Heart left ventricle (tissue), 16 donors: ENCODE results near the gene EPG5. TPM values are rescaled to one million over a fixed set of nuclear protein-coding genes. Genes with fewer than 3 reads are reported as not detected.
A peak's percentile ranks its signal among the peaks of the same experiment; 100 is the strongest.
"Not testable (repeated sequence)": the region's sequence is repeated elsewhere in the genome, so short reads cannot be mapped to it uniquely, and the experiment has no call there.

Experiments
- ATAC-seq, 4 donors: fragments of 200-7000 bp; cut with Tn5 transposase; one replicate each; pipeline ENCODE4 v1.9.1; 2020 to 2022; ENCODE audit warnings: moderate library complexity in 4 of 4, mild to moderate bottlenecking in 3 of 4, moderate number of reproducible peaks in 1 of 4
- DNase-seq, 5 donors: peaks; one replicate each; pipeline ENCODE4 v3.0.0-alpha.2; 2020
- H3K27ac ChIP-seq, 12 donors: fragments of 200-600 bp; sonication (generic) in 4 of 12; one replicate each; pipeline versions ENCODE4 v1.5.0 to v1.8.0; 2016 to 2022; ENCODE audit warnings: mild to moderate bottlenecking in 2 of 12
- H3K27me3 ChIP-seq, 9 donors: fragments of 200-600 bp; sonication (generic) in 2 of 9; one replicate each; pipeline versions ENCODE4 v1.5.1 to v1.8.0; 2016 to 2022; ENCODE audit warnings: mild to moderate bottlenecking in 3 of 9
- H3K36me3 ChIP-seq, 9 donors: fragments of 200-600 bp; sonication (generic) in 2 of 9; one replicate each; pipeline versions ENCODE4 v1.5.0 to v1.8.0; 2018 to 2022; ENCODE audit warnings: mild to moderate bottlenecking in 2 of 9
- H3K4me1 ChIP-seq, 12 donors: fragments of 200-600 bp; sonication (generic) in 4 of 12; one replicate each; pipeline versions ENCODE4 v1.5.0 to v1.8.0; 2016 to 2022; ENCODE audit warnings: mild to moderate bottlenecking in 3 of 12
- H3K4me3 ChIP-seq, 12 donors: fragments of 200-600 bp; sonication (generic) in 4 of 12; one replicate each; pipeline versions ENCODE4 v1.5.0 to v1.8.0; 2017 to 2022; ENCODE audit warnings: mild to moderate bottlenecking in 9 of 12, moderate library complexity in 4 of 12
- H3K9me3 ChIP-seq, 12 donors: fragments of 200-600 bp; sonication (generic) in 4 of 12; one replicate each; pipeline versions ENCODE4 v1.5.0 to v1.8.0; 2016 to 2022; ENCODE audit warnings: mild to moderate bottlenecking in 1 of 12
- POLR2A ChIP-seq, 2 donors: fragments of 450-650 bp; IDR thresholded peaks; one replicate each; pipeline ENCODE4 v1.6.1; 2017; ENCODE audit warnings: antibody characterized with exemption in 2 of 2, mild to moderate bottlenecking in 2 of 2, moderate library complexity in 2 of 2
- WGBS, 4 donors: extraction: QIAGEN DNeasy Blood & Tissue Kit in 2 of 4; methylation state at CpG; one replicate each; pipeline versions ENCODE4 v1.1.5 to v1.1.7; 2013 to 2018; 5-methylcytosine and 5-hydroxymethylcytosine counted together
- intact Hi-C, 10 donors: fragments of 100-400 bp; cut with DNase I; formaldehyde crosslinking; loops; one replicate each; pipeline versions ENCODE4 v1.11.1 to v1.14.2; 2022
- polyA plus RNA-seq, 2 donors: library from polyadenylated mRNA; stranded (reverse); fragments of 200-250 nt; gene quantifications; one replicate each; pipeline ENCODE4 v1.2.3, GENCODE V29; 2013
- total RNA-seq, 9 donors: library from RNA; depleted of rRNA in 2 of 9; stranded (reverse); fragments of >200 nt in 2 of 9; fragmentation: NEBNext Ultra II Directional in 3 of 9; extraction: Animal tissue kit (Norgen Biotek cat#: 25700) in 3 of 9; gene quantifications; one replicate each; pipeline versions ENCODE4 v1.1.0 to v1.2.4, GENCODE V29; 2016 to 2023
- TF ChIP-seq, protein P1 (sequence below), 12 donors: fragments of 200-600 bp; sonication (generic) in 4 of 12; IDR thresholded peaks; one replicate each; pipeline versions ENCODE4 v1.5.0 to v1.8.0; 2018 to 2022; ENCODE audit warnings: antibody characterized with exemption in 12 of 12, mild to moderate bottlenecking in 5 of 12
- donor health status: ischemic (EF 13 %, LVEDD 7.1; RV severe dilation, severe dysfunction).
- donor health status: healthy with polysubstance abuse.
- donor health status: DM: no; HTN: yes; CAD: no.
- donor health status: DM: no; HTN: no; CAD: no.
- donor health status: ischemic (EF 25% LVEDD 6.9; RV normal size, moderate dysfunction).
- donor health status: ischemic (EF 25% LVEDD 5.7; RV mildly dilated, moderate dysfunction).
- donor health status: healthy.
- donor health status: DM: yes; HTN: yes; CAD: no.
- donor health status: ischemic (EF 35%, LVEDD 5.7; RV mildly dilated, moderate dysfunction).
- donor health status: nonischemic (EF 11% LVEDD 7.7; RV severe dilation, severe dysfunction).
- donor health status: DM: yes; HTN: yes; CAD: no.
- donor health status: PGD.
- donor health status: ischemic (EF 29% LVEDD 5.4; RV normal size, mild dysfunction).
- donor health status: nonischemic (EF 23%, LVEDD 6.1; RV moderate dilation, normal function).

Gene EPG5
- total and polyA plus RNA-seq, 11 donors, result 7.9 to 37.8 (median 23.5) TPM

DNA sequence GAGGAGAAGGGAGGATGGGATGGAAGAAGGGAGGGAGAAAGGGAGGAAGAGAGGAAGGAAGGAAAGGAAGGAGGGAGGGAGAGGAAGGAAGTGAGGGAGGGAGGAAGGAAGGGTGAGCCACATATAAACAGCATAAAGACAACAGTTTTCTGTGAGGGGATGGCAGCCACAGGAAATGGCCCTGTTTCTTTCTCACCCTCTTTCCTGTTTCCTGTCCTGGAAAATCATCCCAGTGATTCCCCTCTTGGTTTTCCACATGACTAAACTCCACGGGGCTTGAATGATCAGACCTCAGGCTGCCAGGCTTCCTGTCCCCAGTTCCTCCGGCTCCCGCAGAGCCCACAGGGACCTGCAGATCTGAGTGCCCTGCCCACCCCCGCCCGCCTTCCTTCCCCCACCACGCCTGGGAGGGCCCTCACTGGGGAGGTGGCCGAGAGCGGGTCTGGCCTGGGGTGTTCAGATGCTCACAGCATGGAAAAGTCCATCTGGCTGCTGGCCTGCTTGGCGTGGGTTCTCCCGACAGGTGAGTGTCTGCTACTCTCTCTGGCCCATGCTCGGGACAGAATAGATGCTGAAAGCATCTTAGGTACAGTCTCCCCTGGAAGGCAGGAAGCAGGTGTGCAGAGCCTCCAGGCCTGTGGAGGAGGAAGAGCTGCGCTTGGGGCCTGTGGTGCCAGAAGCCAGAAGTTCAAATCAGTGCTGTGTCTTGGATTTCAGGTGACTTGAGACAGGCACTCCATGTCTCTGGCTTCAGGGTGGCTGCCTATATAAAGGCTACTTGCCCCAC is 141.7 kb downstream of the EPG5 start, which contains the start of gene SIGLEC15:
Gene SIGLEC15 (plus strand): TSS at position 418 of the 787 bp plus-strand sequence. CDS start 54 bp downstream, at position 472.
- Histone ChIP-seq H3K4me3 (no peak within 1 kb of the TSS), H3K27me3 (no peaks in the 10 kb centered on the region), H3K4me1 (peaks cover 0 to 32% (median 7%) of the 10 kb centered on the region in 12 donors), H3K27ac (no peak within 1 kb of the TSS), H3K9me3 (peaks cover 0 to 6% (median 0%) of the 10 kb centered on the region in 12 donors), H3K36me3 (no peaks in the 10 kb centered on the region)
- ATAC-seq, result peak in 1 of 4 donors; percentile 25
- no peak for DNase-seq
- intact Hi-C loops, result no loop called here
- TF ChIP-seq, protein P1, sequence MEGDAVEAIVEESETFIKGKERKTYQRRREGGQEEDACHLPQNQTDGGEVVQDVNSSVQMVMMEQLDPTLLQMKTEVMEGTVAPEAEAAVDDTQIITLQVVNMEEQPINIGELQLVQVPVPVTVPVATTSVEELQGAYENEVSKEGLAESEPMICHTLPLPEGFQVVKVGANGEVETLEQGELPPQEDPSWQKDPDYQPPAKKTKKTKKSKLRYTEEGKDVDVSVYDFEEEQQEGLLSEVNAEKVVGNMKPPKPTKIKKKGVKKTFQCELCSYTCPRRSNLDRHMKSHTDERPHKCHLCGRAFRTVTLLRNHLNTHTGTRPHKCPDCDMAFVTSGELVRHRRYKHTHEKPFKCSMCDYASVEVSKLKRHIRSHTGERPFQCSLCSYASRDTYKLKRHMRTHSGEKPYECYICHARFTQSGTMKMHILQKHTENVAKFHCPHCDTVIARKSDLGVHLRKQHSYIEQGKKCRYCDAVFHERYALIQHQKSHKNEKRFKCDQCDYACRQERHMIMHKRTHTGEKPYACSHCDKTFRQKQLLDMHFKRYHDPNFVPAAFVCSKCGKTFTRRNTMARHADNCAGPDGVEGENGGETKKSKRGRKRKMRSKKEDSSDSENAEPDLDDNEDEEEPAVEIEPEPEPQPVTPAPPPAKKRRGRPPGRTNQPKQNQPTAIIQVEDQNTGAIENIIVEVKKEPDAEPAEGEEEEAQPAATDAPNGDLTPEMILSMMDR (IDR thresholded peaks at IDR 0.05), result no peak
- TF ChIP-seq POLR2A (IDR thresholded peaks at IDR 0.05), result no peak
- WGBS, 4 donors, result 52 to 67% (median 58%) methylated on average over 10 to 12 of the region's 12 CpGs

DNA sequence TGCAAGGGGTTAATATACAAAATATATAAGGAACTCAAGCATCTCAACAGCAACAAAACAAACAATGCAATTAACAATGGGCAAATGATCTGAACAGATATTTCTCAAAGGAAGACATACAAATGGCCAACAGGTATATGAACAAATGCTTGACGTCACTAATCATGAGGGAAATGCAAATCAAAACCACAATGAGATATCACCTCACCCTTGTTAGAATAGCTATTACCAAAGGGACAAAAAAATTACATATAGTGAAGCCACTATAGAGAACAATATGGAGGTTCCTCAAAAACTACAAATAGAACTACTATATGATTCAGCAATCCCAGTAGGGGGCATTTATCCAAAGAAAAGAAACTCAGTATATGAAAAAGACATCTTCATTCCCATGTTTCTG is 145.4 kb downstream of the EPG5 start:
- DNase-seq, result no peak
- Histone ChIP-seq H3K4me3 (no peak overlapping the region), H3K9me3 (peaks cover 0 to 10% (median 0%) of the 10 kb centered on the region in 12 donors), H3K27ac (no peak overlapping the region), H3K36me3 (no peaks in the 10 kb centered on the region), H3K4me1 (peaks cover 0 to 6% (median 0%) of the 10 kb centered on the region in 12 donors), H3K27me3 (no peaks in the 10 kb centered on the region)
- ATAC-seq, result no peak
- intact Hi-C loops, result loop anchor here in 1 of 10 donors (5.0 kb wide), 1 partner anchor 34 kb away; no protein-coding TSS in a partner anchor
- TF ChIP-seq, protein P1 (IDR thresholded peaks at IDR 0.05), result no peak
- no peak for TF ChIP-seq POLR2A (IDR thresholded peaks at IDR 0.05)
- WGBS, 4 donors, result 77 to 94% (median 89%) methylated on average over 1 of the region's 1 CpG

DNA sequence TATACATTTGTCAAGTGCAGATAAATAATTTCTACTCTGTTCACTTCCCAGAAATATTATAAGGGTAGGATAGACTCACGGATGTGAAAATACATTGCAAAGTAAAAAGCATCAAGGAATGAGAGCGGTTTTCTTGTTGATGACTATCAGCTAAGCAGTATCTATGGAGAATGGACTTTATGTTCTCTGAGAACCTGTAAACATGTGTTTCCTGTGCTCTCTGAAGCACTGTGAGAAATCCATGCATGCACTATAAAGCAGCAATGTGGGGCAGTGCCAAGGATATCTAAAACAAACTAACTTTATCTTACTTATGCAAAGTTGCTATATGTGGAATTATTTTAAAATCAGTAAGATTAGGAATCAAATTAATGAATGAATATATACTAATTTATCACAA is 146.1 kb downstream of the EPG5 start:
- 92 to 97% (median 93%) methylated on average over 2 of the region's 2 CpGs for WGBS, 4 donors
- no peaks in the 10 kb centered on the region for H3K27me3 ChIP-seq
- no peak overlapping the region for H3K27ac ChIP-seq
- no peaks in the 10 kb centered on the region for H3K36me3 ChIP-seq
- no peak overlapping the region for H3K4me3 ChIP-seq
- DNase-seq (no peak), ATAC-seq (no peak)
- peaks cover 0 to 6% (median 0%) of the 10 kb centered on the region in 12 donors for H3K4me1 ChIP-seq
- peaks cover 0 to 15% (median 0%) of the 10 kb centered on the region in 12 donors for H3K9me3 ChIP-seq
- intact Hi-C loops, result loop anchor here in 1 of 10 donors (5.0 kb wide), 1 partner anchor 34 kb away; no protein-coding TSS in a partner anchor
- TF ChIP-seq POLR2A (IDR thresholded peaks at IDR 0.05), result no peak
- TF ChIP-seq, protein P1 (IDR thresholded peaks at IDR 0.05), result no peak

DNA sequence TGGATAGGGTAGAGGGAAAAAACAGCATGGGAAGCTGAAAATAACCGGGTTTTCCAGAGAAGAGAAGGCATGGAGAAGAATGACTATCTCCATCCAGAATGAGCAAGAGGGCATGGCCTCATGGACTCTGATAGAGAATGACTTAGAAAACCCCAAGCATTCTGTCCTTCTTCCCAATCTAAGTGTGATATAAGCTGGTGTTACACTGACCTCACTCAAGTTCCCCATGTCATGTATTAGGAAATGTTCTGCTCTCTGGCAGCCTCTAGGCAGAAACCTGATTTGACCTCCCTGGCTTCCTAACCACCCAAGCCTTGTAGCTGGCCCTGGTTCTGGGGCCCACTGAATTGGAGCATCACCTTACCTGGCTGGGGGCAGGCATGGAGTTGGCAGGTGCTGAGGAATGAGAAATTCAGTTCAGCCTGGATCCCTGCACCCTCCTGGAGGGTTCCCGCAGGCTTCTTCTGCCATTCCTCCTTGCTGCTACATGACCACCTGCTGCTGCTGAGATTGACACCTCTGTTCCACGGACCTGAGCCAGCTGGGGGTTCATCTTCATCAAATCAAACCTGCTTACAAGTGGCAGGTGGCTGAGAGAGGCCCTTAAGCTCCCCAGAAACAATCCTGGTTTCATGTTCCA is 146.9 kb downstream of the EPG5 start:
- H3K27me3 ChIP-seq, result no peaks in the 10 kb centered on the region
- DNase-seq (no peak), ATAC-seq (no peak)
- peaks cover 0 to 20% (median 0%) of the 10 kb centered on the region in 12 donors for H3K9me3 ChIP-seq
- TF ChIP-seq, protein P1 (IDR thresholded peaks at IDR 0.05), result no peak
- TF ChIP-seq POLR2A (IDR thresholded peaks at IDR 0.05), result no peak
- H3K27ac ChIP-seq, result no peak overlapping the region
- H3K4me3 ChIP-seq, result no peak overlapping the region
- no peaks in the 10 kb centered on the region for H3K36me3 ChIP-seq
- H3K4me1 ChIP-seq, result peaks cover 0 to 1% (median 0%) of the 10 kb centered on the region in 12 donors
- 75 to 80% (median 75%) methylated on average over 3 of the region's 3 CpGs for WGBS, 4 donors
- intact Hi-C loops, result loop anchor here in 1 of 10 donors (5.0 kb wide), 1 partner anchor 33 kb away; no protein-coding TSS in a partner anchor

DNA sequence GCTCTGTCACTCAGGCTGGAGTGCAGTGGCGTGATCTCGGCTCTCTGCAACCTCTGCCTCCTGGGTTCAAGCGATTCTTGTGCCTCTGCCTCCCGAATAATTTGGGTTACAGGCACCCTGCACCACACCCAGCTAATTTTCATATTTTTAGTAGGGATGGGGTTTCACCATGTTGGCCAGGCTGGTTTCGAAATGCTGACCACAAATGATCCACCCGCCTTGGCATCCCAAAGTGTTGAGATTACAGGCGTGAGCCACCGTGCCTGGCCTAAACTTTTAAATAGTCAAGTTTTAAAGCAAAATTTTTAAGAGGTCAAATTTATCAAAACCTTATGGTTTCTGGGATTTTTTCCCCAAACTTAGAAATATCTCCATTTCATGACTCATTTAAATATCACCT is 148.4 kb downstream of the EPG5 start:
- H3K36me3 ChIP-seq, H3K27ac ChIP-seq, H3K27me3 ChIP-seq, intact Hi-C loops, H3K4me1 ChIP-seq, H3K4me3 ChIP-seq, DNase-seq, ATAC-seq: not testable (repeated sequence)
- H3K9me3 ChIP-seq, result peaks cover 0 to 21% (median 0%) of the 10 kb centered on the region in 12 donors
- WGBS, 4 donors, result 92 to 95% (median 94%) methylated on average over 8 of the region's 8 CpGs
